OCI-LY7 (cell line): ENCODE results near the gene C11orf54. TPM values are rescaled to one million over a fixed set of nuclear protein-coding genes. Genes with fewer than 3 reads are reported as not detected.

Experiments
- BruUV-seq: library from RNA; stranded (reverse); fragments of 400-500 nt; replicated peaks from 2 replicates; lab custom pipeline; 2021; lab: Mats Ljungman, UMichigan
- CTCF ChIA-PET: fragments of 300-600 bp; sonication (Branson Sonifier 250); formaldehyde crosslinking; loops from one replicate; lab custom pipeline; 2022; ENCODE audit warnings: antibody characterized with exemption; ENCODE audit not compliant: unreplicated experiment; lab: Charles Lee
- POLR2A ChIA-PET: fragments of 300-600 bp; sonication (Branson Sonifier 250); formaldehyde crosslinking; loops from one replicate; lab custom pipeline; 2022; ENCODE audit warnings: antibody characterized with exemption; lab: Charles Lee
- DNase-seq: peaks from one replicate; pipeline ENCODE4 v3.0.0-alpha.2; 2015; ENCODE audit warnings: low spot score
- H2AFZ ChIP-seq: fragments of 200-600 bp; sonication (generic), shearing (Covaris generic); 2 replicates; pipeline ENCODE4 v1.6.1; 2014; ENCODE audit warnings: mild to moderate bottlenecking, antibody characterized with exemption, low read length, moderate library complexity
- H3K27ac ChIP-seq: fragments of 200-600 bp; sonication (generic); 2 replicates; pipeline ENCODE4 v1.5.1; 2014; ENCODE audit warnings: mixed run types, low read depth, mild to moderate bottlenecking, moderate library complexity, low read length, inconsistent platforms; ENCODE audit not compliant: poor library complexity, severe bottlenecking
- H3K36me3 ChIP-seq: fragments of 200-600 bp; sonication (generic); 2 replicates; pipeline ENCODE4 v1.6.1; 2014; ENCODE audit warnings: mild to moderate bottlenecking, antibody characterized with exemption, low read length, moderate library complexity, mixed read lengths; ENCODE audit not compliant: insufficient read depth
- H3K4me1 ChIP-seq: fragments of 200-600 bp; sonication (generic); 2 replicates; pipeline ENCODE4 v1.5.1; 2014; ENCODE audit warnings: mild to moderate bottlenecking, low read length; ENCODE audit not compliant: insufficient read depth, poor library complexity, severe bottlenecking
- H3K4me2 ChIP-seq: fragments of 200-600 bp; sonication (generic); 2 replicates; pipeline ENCODE4 v1.6.1; 2014; ENCODE audit warnings: mild to moderate bottlenecking, low read length
- H3K4me3 ChIP-seq: fragments of 200-600 bp; sonication (generic); 2 replicates; pipeline ENCODE4 v1.5.1; 2014; ENCODE audit warnings: mild to moderate bottlenecking, low read depth, low read length; ENCODE audit not compliant: poor library complexity, severe bottlenecking
- H3K79me2 ChIP-seq: fragments of 200-600 bp; sonication (generic); 2 replicates; pipeline ENCODE4 v1.6.1; 2016; ENCODE audit warnings: low read depth, mild to moderate bottlenecking, low read length, moderate library complexity, mixed read lengths; ENCODE audit not compliant: insufficient read depth
- H3K9me2 ChIP-seq: fragments of 200-600 bp; sonication (generic); 2 replicates; pipeline ENCODE4 v1.6.1; 2016; ENCODE audit warnings: mild to moderate bottlenecking, low read length, mixed read lengths; ENCODE audit not compliant: insufficient read depth
- H3K9me3 ChIP-seq: fragments of 200-600 bp; sonication (generic); 2 replicates; pipeline ENCODE4 v1.6.1; 2014; ENCODE audit warnings: mild to moderate bottlenecking, mixed run types, low read length, mixed read lengths
- H4K20me1 ChIP-seq: fragments of 200-600 bp; sonication (generic); 2 replicates; pipeline ENCODE4 v1.6.1; 2014; ENCODE audit warnings: mild to moderate bottlenecking, antibody characterized with exemption, low read length, moderate library complexity, mixed read lengths; ENCODE audit not compliant: insufficient read depth
- CTCF ChIP-seq: fragments of 200-600 bp; sonication (generic); conservative IDR thresholded peaks from 2 replicates; pipeline ENCODE4 v1.5.1; 2014; ENCODE audit warnings: mild to moderate bottlenecking, antibody characterized with exemption, low read length, moderate library complexity, mixed read lengths
- EZH2phosphoT487 ChIP-seq: fragments of 200-600 bp; sonication (generic); IDR thresholded peaks from 2 replicates; pipeline ENCODE4 v1.6.1; 2018; ENCODE audit warnings: low read depth, borderline replicate concordance, mild to moderate bottlenecking, mixed run types, antibody characterized with exemption, low read length, moderate library complexity, mixed read lengths
- intact Hi-C: fragments of 100-400 bp; cut with micrococcal nuclease; formaldehyde crosslinking; loops from one replicate; pipeline ENCODE4 v1.10.0; 2022; ENCODE audit not compliant: unreplicated experiment
- total RNA-seq, 2 experiments: library from RNA; depleted of rRNA in 1 of 2; stranded (reverse); fragments of >200 nt in 1 of 2; shearing (Covaris generic) in 1 of 2; gene quantifications; 2 replicates each; pipeline ENCODE4 v1.2.3, GENCODE V29; 2014 to 2022

Gene C11orf54
- total RNA-seq, 2 experiments from 2014 or later = 29.5 to 35.5 TPM

- Histone ChIP-seq H3K4me2 (no peak overlapping the region), H3K9me2 (no peaks in the 10 kb centered on the region), H3K9me3 (no peaks in the 10 kb centered on the region), H3K4me3 (no peak overlapping the region), H2AFZ (no peak overlapping the region), H3K4me1 (peaks cover 12% of the 10 kb centered on the region), H3K27ac (no peak overlapping the region), H3K36me3 (peaks cover 100% of the 10 kb centered on the region), H3K79me2 (peaks cover 35% of the 10 kb centered on the region), H4K20me1 (peaks cover 4% of the 10 kb centered on the region; the same call in 1 of the 2 replicates)
- DNase-seq = no peak
- no peak for TF ChIP-seq EZH2phosphoT487
- TF ChIP-seq CTCF = no peak
- POLR2A ChIA-PET = interaction anchor here (0.6 to 1.4 kb wide), 3 partner anchors 10 to 55 kb away, joined by 3 to 10 read pairs (median 4); no protein-coding TSS in a partner anchor
- BruUV-seq = no TSS peak
- intact Hi-C loops = loop anchor here (5.0 to 10.0 kb wide), 2 partner anchors 109 to 703 kb away; partner anchors contain the start of genes ANKRD49 and MRE11
- CTCF ChIA-PET = no interaction called here
Observed at GRCh38 chr11:93791493-93791892, 50.0 kb downstream of the C11orf54 start.

GRCh38 chr11:93796441-93797231, 55.2 kb downstream of the C11orf54 start:
- TF ChIP-seq EZH2phosphoT487 (no peak), CTCF (no peak)
- Histone ChIP-seq H4K20me1 (peaks cover 4% of the 10 kb centered on the region; the same call in 1 of the 2 replicates), H3K36me3 (peaks cover 100% of the 10 kb centered on the region), H3K27ac (no peak overlapping the region), H2AFZ (no peak overlapping the region), H3K4me2 (no peak overlapping the region), H3K79me2 (no peaks in the 10 kb centered on the region), H3K4me1 (no peaks in the 10 kb centered on the region), H3K9me2 (no peaks in the 10 kb centered on the region), H3K9me3 (no peaks in the 10 kb centered on the region), H3K4me3 (no peak overlapping the region)
- no peak for DNase-seq
- POLR2A ChIA-PET = interaction anchor here (0.5 to 1.1 kb wide), 4 partner anchors 9 to 1266 kb away, joined by 3 to 4 read pairs (median 3); no protein-coding TSS in a partner anchor
- no TSS peak for BruUV-seq
- CTCF ChIA-PET = no interaction called here
- intact Hi-C loops = loop anchor here (10.0 kb wide), 1 partner anchor 698 kb away; the partner anchor contains the start of genes ANKRD49 and MRE11
